Activated naive CD8-positive, alpha-beta T cell (primary cell): ENCODE measurements around the gene GIMAP8.
A peak's percentile ranks its signal among the peaks of the same experiment; 100 is the strongest.
"Not testable (repeated sequence)": the region's sequence is repeated elsewhere in the genome, so short reads cannot be mapped to it uniquely, and the experiment has no call there.

Experiments used
- H3K27ac Mint-ChIP-seq: one replicate; pipeline ENCODE4 v1.8.0; 2021; ENCODE audit warnings: mixed read lengths
- H3K27me3 Mint-ChIP-seq: one replicate; pipeline ENCODE4 v1.8.0; 2021; ENCODE audit warnings: mixed read lengths
- H3K36me3 Mint-ChIP-seq: one replicate; pipeline ENCODE4 v1.8.0; 2021; ENCODE audit warnings: mixed read lengths
- H3K4me1 Mint-ChIP-seq: one replicate; pipeline ENCODE4 v1.8.0; 2021; ENCODE audit warnings: low read depth, mixed read lengths
- H3K4me3 Mint-ChIP-seq: one replicate; pipeline ENCODE4 v1.8.0; 2021; ENCODE audit warnings: mild to moderate bottlenecking, mixed read lengths
- H3K9me3 Mint-ChIP-seq: one replicate; pipeline ENCODE4 v1.8.0; 2021; ENCODE audit warnings: low read depth, mixed read lengths

The GIMAP8 gene

DNA sequence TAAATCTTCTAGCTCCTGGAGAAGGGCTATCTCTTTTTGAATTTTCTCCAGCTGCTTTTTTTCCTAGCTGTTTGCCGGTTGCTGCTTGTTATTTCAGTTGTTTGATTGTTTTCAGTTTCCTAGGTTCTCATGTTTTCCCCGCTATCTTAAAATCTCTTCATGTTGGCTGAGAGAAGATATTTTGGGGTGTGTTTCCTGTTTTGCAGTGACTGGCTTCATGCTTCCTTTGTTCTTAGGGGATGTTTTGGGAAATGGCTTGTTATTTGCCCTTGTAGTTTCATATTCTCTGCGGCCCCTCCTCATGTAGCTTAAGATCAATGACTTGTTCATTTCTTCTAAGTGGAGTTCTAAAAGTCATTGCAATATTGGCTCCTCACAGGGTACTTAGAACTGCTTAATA, 33.6 kb downstream of the GIMAP8 start:
- H3K4me1 Mint-ChIP-seq: peaks cover 87% of the 10 kb centered on the region
- H3K36me3 Mint-ChIP-seq, H3K27me3 Mint-ChIP-seq, H3K9me3 Mint-ChIP-seq: not testable (repeated sequence)
- peak overlapping the region; percentile 73 for H3K4me3 Mint-ChIP-seq
- H3K27ac Mint-ChIP-seq: peak overlapping the region; percentile 100

DNA sequence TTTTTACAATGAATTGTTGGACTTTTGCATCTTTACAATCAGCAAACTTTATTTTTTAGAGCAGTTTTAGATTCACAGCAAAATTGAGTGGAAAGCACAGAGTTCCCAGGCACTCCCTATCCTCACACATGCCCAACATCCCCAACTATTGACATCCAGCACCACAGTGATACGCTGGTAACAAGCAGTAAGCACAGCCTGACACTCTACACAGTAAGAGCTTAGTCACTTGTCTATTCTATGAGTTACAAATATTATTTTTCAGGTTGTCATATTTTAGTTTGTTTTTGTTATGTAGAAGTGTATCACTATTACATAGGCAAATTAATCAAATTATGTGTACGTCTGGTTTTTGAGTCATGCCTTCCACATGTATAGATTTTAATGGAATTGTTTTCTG, 37.2 kb downstream of the GIMAP8 start:
- Mint-ChIP-seq H3K27me3 (no peaks in the 10 kb centered on the region), H3K27ac (peak overlapping the region; percentile 51), H3K4me3 (no peak overlapping the region), H3K4me1 (peaks cover 70% of the 10 kb centered on the region), H3K9me3 (no peaks in the 10 kb centered on the region), H3K36me3 (peaks cover 10% of the 10 kb centered on the region)

DNA sequence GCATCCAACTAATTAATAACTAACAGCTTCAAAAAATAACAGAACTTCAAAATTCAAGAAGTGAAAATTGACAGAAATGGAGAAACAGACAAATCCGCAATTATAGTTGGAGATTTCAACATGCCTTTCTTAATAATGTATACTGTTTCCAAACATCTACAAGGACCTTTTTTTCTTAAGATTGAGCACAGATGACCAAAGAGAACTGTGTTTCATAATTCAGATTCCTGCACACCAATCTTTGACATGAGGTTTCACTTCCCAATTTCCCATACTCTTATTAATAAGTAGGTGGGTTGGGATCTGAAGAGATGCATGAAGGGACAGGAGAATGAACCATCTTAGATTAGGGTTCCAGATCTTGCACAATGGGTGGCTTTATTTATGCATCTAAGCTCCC, 39.4 kb downstream of the GIMAP8 start:
- Mint-ChIP-seq H3K9me3 (no peaks in the 10 kb centered on the region), H3K4me1 (peaks cover 55% of the 10 kb centered on the region), H3K36me3 (peaks cover 10% of the 10 kb centered on the region), H3K27me3 (no peaks in the 10 kb centered on the region), H3K27ac (no peak overlapping the region), H3K4me3 (no peak overlapping the region)

DNA sequence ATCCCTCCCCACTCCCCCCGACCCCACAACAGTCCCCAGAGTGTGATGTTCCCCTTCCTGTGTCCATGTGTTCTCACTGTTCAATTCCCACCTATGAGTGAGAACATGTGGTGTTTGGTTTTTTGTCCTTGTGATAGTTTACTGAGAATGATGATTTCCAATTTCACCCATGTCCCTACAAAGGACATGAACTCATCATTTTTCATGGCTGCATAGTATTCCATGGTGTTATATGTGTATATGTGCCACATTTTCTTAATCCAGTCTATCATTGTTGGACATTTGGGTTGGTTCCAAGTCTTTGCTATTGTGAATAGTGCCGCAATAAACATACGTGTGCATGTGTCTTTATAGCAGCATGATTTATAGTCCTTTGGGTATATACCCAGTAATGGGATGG, 43.0 kb downstream of the GIMAP8 start:
- not testable (repeated sequence) for H3K27me3 Mint-ChIP-seq, H3K27ac Mint-ChIP-seq, H3K4me3 Mint-ChIP-seq, H3K9me3 Mint-ChIP-seq
- peaks cover 17% of the 10 kb centered on the region for H3K36me3 Mint-ChIP-seq
- peaks cover 43% of the 10 kb centered on the region for H3K4me1 Mint-ChIP-seq

DNA sequence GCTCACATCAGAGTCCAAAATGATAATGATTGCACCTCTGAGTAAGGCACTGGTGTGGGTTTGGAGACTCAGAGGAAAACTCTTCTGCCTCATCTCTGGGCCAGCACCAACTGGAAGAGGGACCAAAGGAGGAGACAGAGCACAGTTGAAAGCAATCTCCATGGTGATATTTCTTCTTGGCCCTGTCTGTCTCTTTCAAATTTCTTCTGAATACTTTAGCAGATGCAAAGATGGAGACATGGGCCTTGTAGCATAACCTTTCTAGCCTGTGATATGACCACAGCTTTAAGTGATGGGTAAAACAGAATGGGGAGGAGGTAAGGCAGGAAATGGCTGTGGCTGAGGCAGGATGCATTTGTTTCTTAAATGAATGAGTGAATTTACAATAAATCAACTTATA, 52.1 kb downstream of the GIMAP8 start:
- Mint-ChIP-seq H3K27ac (peak overlapping the region; percentile 93), H3K4me1 (peaks cover 79% of the 10 kb centered on the region), H3K27me3 (no peaks in the 10 kb centered on the region), H3K36me3 (peaks cover 18% of the 10 kb centered on the region), H3K9me3 (peaks cover 13% of the 10 kb centered on the region), H3K4me3 (peak overlapping the region; percentile 38)

DNA sequence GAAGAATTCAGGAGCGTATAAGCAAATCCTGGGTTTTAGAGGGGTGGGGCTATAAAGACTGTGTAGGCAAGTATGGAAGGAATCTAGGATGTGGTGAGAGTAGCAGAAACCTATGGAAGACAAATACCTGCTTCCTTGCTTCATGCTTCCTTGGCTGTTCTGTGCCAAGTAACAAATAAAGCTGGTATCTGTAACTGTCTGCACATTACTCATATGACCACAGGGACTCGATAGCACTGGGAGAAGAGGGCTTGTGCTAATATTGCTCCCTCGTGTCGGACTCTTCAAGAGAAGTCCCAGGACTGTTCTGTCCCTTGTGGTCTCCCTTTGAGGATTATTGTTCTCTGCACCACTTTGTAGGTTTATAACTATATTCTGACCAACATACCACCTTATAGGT, 52.7 kb downstream of the GIMAP8 start:
- no peaks in the 10 kb centered on the region for H3K27me3 Mint-ChIP-seq
- peaks cover 16% of the 10 kb centered on the region for H3K36me3 Mint-ChIP-seq
- peaks cover 82% of the 10 kb centered on the region for H3K4me1 Mint-ChIP-seq
- H3K27ac Mint-ChIP-seq: peak overlapping the region; percentile 93
- H3K9me3 Mint-ChIP-seq: peaks cover 12% of the 10 kb centered on the region
- H3K4me3 Mint-ChIP-seq: peak overlapping the region; percentile 38

DNA sequence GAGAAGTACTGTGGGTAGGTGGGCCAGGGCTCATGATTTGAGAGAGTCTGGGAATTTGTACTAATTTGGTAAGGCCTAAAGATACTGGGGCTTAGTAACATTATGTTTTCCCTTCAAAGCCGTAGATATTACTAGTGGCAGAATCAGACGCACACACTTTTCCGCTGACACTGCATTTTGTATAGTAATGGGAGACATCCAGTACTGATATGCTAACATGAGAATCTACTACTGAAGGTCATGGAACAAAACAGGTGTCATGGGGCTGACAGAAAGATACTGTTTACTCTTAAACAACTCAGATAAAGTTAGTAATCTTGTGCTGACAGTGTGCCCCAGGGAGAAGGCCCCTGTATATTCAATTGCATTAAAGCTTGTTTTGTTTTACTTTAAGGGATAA, 53.2 kb downstream of the GIMAP8 start:
- Mint-ChIP-seq H3K27me3 (no peaks in the 10 kb centered on the region), H3K4me1 (peaks cover 84% of the 10 kb centered on the region), H3K4me3 (peak overlapping the region; percentile 47), H3K9me3 (peaks cover 10% of the 10 kb centered on the region), H3K27ac (peak overlapping the region; percentile 93), H3K36me3 (peaks cover 15% of the 10 kb centered on the region)

DNA sequence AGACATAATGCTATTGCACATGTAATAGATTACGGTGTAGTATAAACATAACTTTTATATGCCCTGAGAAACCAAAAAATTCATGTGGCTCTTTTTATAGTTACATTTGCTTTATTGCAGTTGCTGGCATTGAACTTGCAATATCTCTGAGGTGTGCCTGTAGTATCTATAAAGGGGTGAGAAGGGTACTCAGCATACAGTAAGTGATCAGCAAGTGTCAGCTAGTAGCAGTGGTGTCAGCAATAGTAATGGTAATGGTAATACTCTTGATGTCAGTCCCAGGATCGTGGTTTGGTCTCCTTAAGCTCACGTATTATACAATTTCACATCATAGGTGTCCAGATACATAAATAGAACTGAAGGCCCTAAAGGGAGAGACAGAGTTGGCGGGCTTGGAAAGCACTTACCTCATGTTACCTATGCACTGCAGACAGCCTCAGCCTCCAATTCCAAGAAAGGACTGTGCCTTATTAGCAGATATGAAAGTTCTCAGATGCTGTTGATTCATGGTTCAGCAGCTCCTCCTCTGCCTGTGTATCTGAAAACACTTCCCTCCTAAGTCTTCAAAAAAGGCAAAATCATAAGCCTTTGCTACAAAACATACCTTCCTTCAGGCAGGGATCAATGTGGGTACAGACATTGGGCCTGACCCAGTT, 57.6 kb downstream of the GIMAP8 start:
- H3K9me3 Mint-ChIP-seq: peaks cover 13% of the 10 kb centered on the region

DNA sequence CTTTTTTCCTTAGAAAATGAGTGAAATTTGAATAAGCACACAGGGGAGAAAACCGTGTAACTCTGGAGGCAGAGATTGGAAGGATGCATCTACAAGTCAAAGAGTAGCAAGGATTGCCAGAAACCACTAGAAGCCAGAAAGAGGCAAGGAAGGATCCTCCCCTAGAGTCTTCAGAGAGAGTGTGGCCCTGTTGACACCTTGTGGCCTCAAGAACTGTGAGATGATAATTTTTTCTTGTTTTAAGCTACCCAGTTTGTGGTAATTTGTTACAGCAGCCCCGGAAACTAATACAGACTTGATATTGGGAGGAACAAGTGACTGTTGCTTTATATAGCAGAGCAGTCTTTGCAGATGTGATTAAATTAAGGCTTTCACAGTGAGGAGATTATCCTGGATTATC, 60.6 kb downstream of the GIMAP8 start:
- Mint-ChIP-seq H3K27ac (peak overlapping the region; percentile 99), H3K36me3 (peaks cover 2% of the 10 kb centered on the region), H3K9me3 (peaks cover 13% of the 10 kb centered on the region), H3K4me3 (peak overlapping the region; percentile 36), H3K27me3 (no peaks in the 10 kb centered on the region), H3K4me1 (peaks cover 82% of the 10 kb centered on the region)

More for the DNA sequence above, 57.6 kb downstream of the GIMAP8 start:
- Mint-ChIP-seq H3K36me3 (peaks cover 2% of the 10 kb centered on the region), H3K4me1 (peaks cover 94% of the 10 kb centered on the region), H3K27ac (peak overlapping the region; percentile 99), H3K4me3 (peak overlapping the region; percentile 59), H3K27me3 (no peaks in the 10 kb centered on the region)

DNA sequence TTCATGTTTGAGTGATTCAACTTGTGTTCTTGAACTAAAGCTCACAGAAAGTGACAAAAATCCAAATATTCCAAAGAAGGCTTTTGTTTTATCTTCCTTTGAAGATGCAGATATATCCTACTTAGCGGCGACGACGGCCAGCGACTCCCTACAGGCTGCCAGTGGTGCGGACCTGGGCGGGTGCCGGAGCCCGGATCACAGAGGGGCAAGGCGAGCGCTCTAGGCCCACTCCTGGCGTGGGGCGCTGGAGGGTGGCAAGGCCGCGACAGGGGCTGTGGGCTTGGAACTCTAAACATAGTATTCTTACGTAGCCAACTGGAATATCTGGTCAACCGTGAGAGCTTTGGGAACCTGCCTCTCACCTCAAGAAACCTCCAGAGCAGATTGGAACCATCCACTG, 63.3 kb downstream of the GIMAP8 start:
- Mint-ChIP-seq H3K36me3 (no peaks in the 10 kb centered on the region), H3K4me1 (peaks cover 74% of the 10 kb centered on the region), H3K27ac (peak overlapping the region; percentile 99), H3K4me3 (peak overlapping the region; percentile 99), H3K9me3 (peaks cover 13% of the 10 kb centered on the region), H3K27me3 (no peaks in the 10 kb centered on the region)

DNA sequence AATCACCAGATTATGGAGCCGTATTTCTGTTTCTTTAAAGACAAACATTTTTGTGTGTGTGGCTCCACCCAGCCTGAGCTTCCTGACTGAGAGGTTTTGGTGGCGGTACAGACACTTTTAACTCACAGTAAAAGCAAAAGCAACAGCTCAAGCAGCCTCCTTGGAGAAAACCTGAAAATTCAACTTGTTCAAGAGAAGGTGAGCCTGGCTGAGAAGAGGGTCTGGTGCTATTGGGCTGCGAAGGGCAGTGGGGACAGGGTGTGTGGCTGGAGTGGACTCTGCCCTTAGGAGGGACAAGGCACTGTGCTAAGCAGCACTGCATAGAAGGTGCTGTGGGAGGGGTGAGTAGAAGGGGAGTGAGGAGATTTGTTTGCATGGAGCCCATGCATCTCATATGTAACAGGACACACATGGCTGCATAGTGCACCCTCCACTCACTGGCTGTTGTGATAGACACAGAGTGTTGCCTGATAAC, 64.4 kb downstream of the GIMAP8 start, which contains the start of gene GIMAP7:
TSS of gene GIMAP7 (plus strand) at position 125 of the 475 bp plus-strand sequence. CDS start 5,103 bp downstream, outside the sequence.
- H3K9me3 Mint-ChIP-seq: peaks cover 13% of the 10 kb centered on the region
- H3K27me3 Mint-ChIP-seq: no peaks in the 10 kb centered on the region
- H3K4me1 Mint-ChIP-seq: peaks cover 66% of the 10 kb centered on the region
- H3K36me3 Mint-ChIP-seq: peaks cover under 1% of the 10 kb centered on the region
- H3K4me3 Mint-ChIP-seq: peak within 1 kb of the TSS; percentile 99
- H3K27ac Mint-ChIP-seq: peak within 1 kb of the TSS; percentile 99

DNA sequence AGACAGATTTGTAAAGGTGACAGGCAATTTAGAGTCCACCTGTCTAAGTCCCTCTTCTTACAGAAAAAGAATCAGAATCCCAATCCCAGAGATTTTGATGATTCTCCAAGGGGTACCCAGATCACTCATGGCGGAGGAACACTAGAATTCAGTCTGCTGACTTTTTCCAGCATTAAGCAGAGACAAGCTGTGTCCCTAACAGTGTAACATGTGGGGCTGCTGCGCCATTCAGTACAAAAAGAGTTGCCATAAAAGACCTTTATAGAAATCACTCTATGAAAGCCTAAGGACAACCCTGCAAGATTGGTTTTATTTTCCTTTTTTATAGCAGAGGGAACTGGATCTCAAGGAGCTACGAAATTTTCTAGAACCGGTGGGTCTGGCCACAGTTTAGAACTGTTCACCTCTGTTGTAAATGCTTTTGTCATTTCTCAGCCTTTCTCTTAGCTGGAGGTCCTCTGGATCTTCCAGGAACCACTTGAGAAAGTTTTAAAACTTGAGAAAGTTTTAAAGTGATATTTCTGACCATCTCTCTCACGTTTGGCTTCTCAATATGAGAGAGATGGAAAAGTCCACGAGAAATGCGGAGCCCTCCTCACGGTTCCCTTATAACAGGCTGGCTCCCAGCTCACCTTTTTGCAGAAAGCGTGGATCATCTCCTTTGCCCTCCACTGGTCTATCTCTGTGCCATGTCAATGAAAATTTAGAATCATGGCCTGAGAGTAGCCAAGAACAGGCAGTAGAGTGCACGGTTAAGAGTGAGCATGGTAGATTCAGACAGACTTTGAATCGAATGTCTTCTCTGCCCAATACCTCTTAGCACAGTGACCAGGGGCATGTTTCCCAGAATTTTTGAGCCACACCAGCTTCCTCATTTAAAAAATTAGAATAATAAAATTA, 65.1 kb downstream of the GIMAP8 start:
- peaks cover 6% of the 10 kb centered on the region for H3K36me3 Mint-ChIP-seq
- H3K27ac Mint-ChIP-seq: peak overlapping the region; percentile 99
- H3K4me1 Mint-ChIP-seq: peaks cover 64% of the 10 kb centered on the region
- H3K4me3 Mint-ChIP-seq: peak overlapping the region; percentile 99
- peaks cover 9% of the 10 kb centered on the region for H3K9me3 Mint-ChIP-seq
- H3K27me3 Mint-ChIP-seq: no peaks in the 10 kb centered on the region

DNA sequence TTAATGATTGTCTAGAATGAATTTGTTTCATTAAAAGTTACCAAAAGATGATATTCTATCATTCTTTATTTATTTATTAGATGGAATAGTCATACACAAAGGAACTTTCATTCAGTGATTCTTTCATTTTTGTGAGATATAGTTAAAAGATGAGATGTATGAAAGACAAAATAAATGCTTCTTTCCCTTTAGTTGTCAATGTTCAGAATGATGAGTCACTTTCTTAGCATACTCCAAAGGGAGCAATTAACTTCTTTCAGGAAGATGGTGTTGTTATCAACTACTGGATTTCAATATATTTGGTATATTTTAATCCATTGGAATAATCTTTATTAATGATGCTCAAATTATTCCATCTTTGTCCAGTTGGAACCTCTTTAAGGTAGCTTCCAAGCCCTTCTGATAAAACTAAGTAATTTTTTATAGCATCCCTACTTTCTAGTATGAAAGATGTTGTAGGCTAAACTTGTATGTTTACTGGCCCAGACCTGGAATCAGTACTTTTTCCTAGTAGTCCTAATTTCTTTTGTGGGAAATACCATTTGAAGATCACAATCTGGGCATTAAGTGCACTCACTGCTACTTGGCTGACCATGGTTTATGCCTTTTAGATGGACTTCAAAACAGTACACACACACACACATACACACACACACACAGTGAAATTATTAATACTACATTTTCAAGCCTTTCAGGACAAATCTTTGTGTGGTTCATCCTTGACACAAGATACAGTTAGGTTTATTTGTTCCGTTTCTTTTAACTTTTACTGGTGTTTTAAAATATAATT, 66.7 kb downstream of the GIMAP8 start:
- no peaks in the 10 kb centered on the region for H3K9me3 Mint-ChIP-seq
- H3K27ac Mint-ChIP-seq: peak overlapping the region; percentile 99
- peak overlapping the region; percentile 99 for H3K4me3 Mint-ChIP-seq
- H3K4me1 Mint-ChIP-seq: peaks cover 58% of the 10 kb centered on the region
- H3K27me3 Mint-ChIP-seq: no peaks in the 10 kb centered on the region
- H3K36me3 Mint-ChIP-seq: peaks cover 14% of the 10 kb centered on the region

DNA sequence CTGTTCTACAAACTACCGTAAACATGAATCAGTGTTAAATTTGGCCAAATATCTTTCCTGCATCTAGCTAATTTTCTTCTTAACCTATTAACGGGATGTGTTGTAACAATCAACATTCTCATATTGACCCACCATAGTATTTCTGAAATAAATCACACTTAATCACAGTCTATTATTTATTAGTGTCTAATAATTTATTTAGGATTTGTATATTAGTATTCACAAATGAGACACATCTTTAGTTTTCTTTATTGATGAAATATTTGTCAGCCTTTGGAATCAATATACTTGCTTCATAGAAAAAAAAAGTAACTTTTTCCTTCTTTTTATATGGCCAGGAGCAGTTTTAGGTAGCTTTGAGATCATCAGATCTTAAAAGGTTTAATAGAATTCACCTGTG, 68.9 kb downstream of the GIMAP8 start:
- Mint-ChIP-seq H3K27ac (peak overlapping the region; percentile 98), H3K4me3 (peak overlapping the region; percentile 99), H3K9me3 (no peaks in the 10 kb centered on the region), H3K4me1 (peaks cover 57% of the 10 kb centered on the region), H3K36me3 (peaks cover 19% of the 10 kb centered on the region), H3K27me3 (no peaks in the 10 kb centered on the region)
